Sigmoid colon (tissue), 7 donors: Measurements from ENCODE around the gene BCAS3. TPM values are rescaled to one million over a fixed set of nuclear protein-coding genes. Genes with fewer than 3 reads are reported as not detected.

Experiments used
- DNase-seq: peaks from one replicate; pipeline ENCODE4 v3.0.0-alpha.2; 2019
- H3K27ac ChIP-seq, 4 donors: fragments of 200-600 bp; sonication (generic); one replicate each; pipeline ENCODE4 v1.5.1; 2016 to 2019; ENCODE audit warnings: mild to moderate bottlenecking in 1 of 4
- H3K27me3 ChIP-seq, 3 donors: fragments of 200-600 bp; sonication (generic); one replicate each; pipeline ENCODE4 v1.5.1; 2019; ENCODE audit warnings: mild to moderate bottlenecking in 1 of 3
- H3K36me3 ChIP-seq, 4 donors: fragments of 200-600 bp; sonication (generic); one replicate each; pipeline ENCODE4 v1.5.1; 2016 to 2019
- H3K4me1 ChIP-seq, 4 donors: fragments of 200-600 bp; sonication (generic); one replicate each; pipeline ENCODE4 v1.5.1; 2017 to 2019
- H3K4me3 ChIP-seq, 4 donors: fragments of 200-600 bp; sonication (generic); one replicate each; pipeline ENCODE4 v1.5.1; 2017 to 2019; ENCODE audit warnings: mild to moderate bottlenecking in 2 of 4, moderate library complexity in 1 of 4
- H3K9me3 ChIP-seq, 4 donors: fragments of 200-600 bp in 3 of 4; sonication (generic) in 3 of 4; one replicate each; pipeline versions ENCODE4 v1.5.1 to v1.6.1; 2013 to 2019
- EP300 ChIP-seq, 4 donors: sonication (generic); formaldehyde crosslinking; IDR thresholded peaks; one replicate each; pipeline ENCODE4 v1.6.1; 2017; ENCODE audit warnings: antibody characterized with exemption in 4 of 4
- POLR2A ChIP-seq, 2 donors: fragments of 450-650 bp; IDR thresholded peaks; one replicate each; pipeline ENCODE4 v1.6.1; 2016; ENCODE audit warnings: antibody characterized with exemption in 2 of 2, mild to moderate bottlenecking in 2 of 2, moderate library complexity in 2 of 2
- POLR2AphosphoS5 ChIP-seq, 4 donors: sonication (generic); formaldehyde crosslinking; IDR thresholded peaks; one replicate each; pipeline ENCODE4 v1.6.1; 2017; ENCODE audit warnings: antibody characterized with exemption in 4 of 4
- WGBS, 2 donors: extraction: QIAGEN DNeasy Blood & Tissue Kit; methylation state at CpG; one replicate each; pipeline ENCODE4 v1.1.7; 2013; 5-methylcytosine and 5-hydroxymethylcytosine counted together
- intact Hi-C: fragments of 100-400 bp; cut with DNase I; formaldehyde crosslinking; loops from one replicate; pipeline ENCODE4 v1.15.1; 2023
- polyA plus RNA-seq, 3 donors: library from polyadenylated mRNA; stranded (reverse); fragments of 200-250 nt; gene quantifications; one replicate each; pipeline ENCODE4 v1.2.3, GENCODE V29; 2013
- total RNA-seq, 4 donors: library from RNA; depleted of rRNA; stranded (reverse); fragments of >200 nt; gene quantifications; one replicate each; pipeline ENCODE4 v1.1.0, GENCODE V29; 2016
- TF ChIP-seq, protein P1 (sequence below), 4 experiments: fragments of 450-650 bp in 3 of 4; fragments of 200-600 bp in 1 of 4; IDR thresholded peaks; one replicate each; pipeline ENCODE4 v1.5.1; 2016 to 2019; ENCODE audit warnings: antibody characterized with exemption in 4 of 4, mild to moderate bottlenecking in 3 of 4, moderate library complexity in 2 of 4
- donor health status: healthy with polysubstance abuse.
- donor health status: Bipolar disorder and iron deficiency.
- donor health status: healthy.

BCAS3 gene
- total and polyA plus RNA-seq, 7 donors: 6.3 to 38.5 (median 28.5) TPM

GRCh38 chr17:61116577-61116976 is 438.9 kb downstream of the BCAS3 start:
- DNase-seq: no peak
- TF ChIP-seq POLR2AphosphoS5 (IDR thresholded peaks at IDR 0.05): no peak
- TF ChIP-seq POLR2A (IDR thresholded peaks at IDR 0.05): no peak
- TF ChIP-seq EP300 (IDR thresholded peaks at IDR 0.05): no peak
- TF ChIP-seq, protein P1, sequence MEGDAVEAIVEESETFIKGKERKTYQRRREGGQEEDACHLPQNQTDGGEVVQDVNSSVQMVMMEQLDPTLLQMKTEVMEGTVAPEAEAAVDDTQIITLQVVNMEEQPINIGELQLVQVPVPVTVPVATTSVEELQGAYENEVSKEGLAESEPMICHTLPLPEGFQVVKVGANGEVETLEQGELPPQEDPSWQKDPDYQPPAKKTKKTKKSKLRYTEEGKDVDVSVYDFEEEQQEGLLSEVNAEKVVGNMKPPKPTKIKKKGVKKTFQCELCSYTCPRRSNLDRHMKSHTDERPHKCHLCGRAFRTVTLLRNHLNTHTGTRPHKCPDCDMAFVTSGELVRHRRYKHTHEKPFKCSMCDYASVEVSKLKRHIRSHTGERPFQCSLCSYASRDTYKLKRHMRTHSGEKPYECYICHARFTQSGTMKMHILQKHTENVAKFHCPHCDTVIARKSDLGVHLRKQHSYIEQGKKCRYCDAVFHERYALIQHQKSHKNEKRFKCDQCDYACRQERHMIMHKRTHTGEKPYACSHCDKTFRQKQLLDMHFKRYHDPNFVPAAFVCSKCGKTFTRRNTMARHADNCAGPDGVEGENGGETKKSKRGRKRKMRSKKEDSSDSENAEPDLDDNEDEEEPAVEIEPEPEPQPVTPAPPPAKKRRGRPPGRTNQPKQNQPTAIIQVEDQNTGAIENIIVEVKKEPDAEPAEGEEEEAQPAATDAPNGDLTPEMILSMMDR (IDR thresholded peaks at IDR 0.05): no peak
- Histone ChIP-seq H3K36me3 (no peaks in the 10 kb centered on the region), H3K27me3 (no peaks in the 10 kb centered on the region), H3K4me1 (no peaks in the 10 kb centered on the region), H3K4me3 (no peak overlapping the region), H3K9me3 (no peaks in the 10 kb centered on the region), H3K27ac (no peak overlapping the region)
- 90 to 92% methylated on average over 1 of the region's 1 CpG for WGBS, 2 donors
- intact Hi-C loops: no loop called here

DNA sequence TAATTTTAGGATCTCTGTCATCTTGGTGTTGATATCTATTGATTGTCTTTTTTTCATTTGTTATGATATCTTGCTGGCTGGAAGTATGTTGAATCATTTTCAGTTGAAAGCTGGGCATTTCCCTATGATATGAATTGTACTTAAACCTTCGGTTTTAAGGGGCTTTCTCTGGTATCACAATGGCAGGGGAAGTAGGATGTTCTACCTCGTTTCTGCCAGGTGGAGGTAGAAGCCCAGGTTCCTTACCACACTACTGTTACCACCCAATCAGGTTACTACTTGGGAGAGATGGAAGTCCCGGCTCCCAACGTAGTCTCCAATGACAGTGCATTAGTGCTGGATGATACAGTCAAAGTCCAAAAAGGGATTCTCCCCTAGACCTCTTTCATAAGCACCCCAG is 440.3 kb downstream of the BCAS3 start:
- no peaks in the 10 kb centered on the region for H3K36me3 ChIP-seq
- TF ChIP-seq, protein P1 (IDR thresholded peaks at IDR 0.05): no peak
- TF ChIP-seq POLR2AphosphoS5 (IDR thresholded peaks at IDR 0.05): no peak
- TF ChIP-seq POLR2A (IDR thresholded peaks at IDR 0.05): no peak
- no peak for TF ChIP-seq EP300 (IDR thresholded peaks at IDR 0.05)
- WGBS, 2 donors: 87 to 90% methylated on average over 4 of the region's 4 CpGs
- no peaks in the 10 kb centered on the region for H3K27me3 ChIP-seq
- H3K4me3 ChIP-seq: no peak overlapping the region
- intact Hi-C loops: no loop called here
- DNase-seq: no peak
- H3K9me3 ChIP-seq: no peaks in the 10 kb centered on the region
- no peak overlapping the region for H3K27ac ChIP-seq
- H3K4me1 ChIP-seq: no peaks in the 10 kb centered on the region

GRCh38 chr17:61118871-61119270 is 441.2 kb downstream of the BCAS3 start:
- no peak for TF ChIP-seq POLR2A (IDR thresholded peaks at IDR 0.05)
- TF ChIP-seq POLR2AphosphoS5 (IDR thresholded peaks at IDR 0.05): no peak
- TF ChIP-seq EP300 (IDR thresholded peaks at IDR 0.05): no peak
- TF ChIP-seq, protein P1 (IDR thresholded peaks at IDR 0.05): no peak
- DNase-seq: no peak
- no peaks in the 10 kb centered on the region for H3K36me3 ChIP-seq
- intact Hi-C loops: no loop called here
- no peak overlapping the region for H3K27ac ChIP-seq
- H3K9me3 ChIP-seq: no peaks in the 10 kb centered on the region
- H3K4me1 ChIP-seq: no peaks in the 10 kb centered on the region
- no peaks in the 10 kb centered on the region for H3K27me3 ChIP-seq
- WGBS, 2 donors: 80 to 85% methylated on average over 2 of the region's 2 CpGs
- no peak overlapping the region for H3K4me3 ChIP-seq

GRCh38 chr17:61122326-61122913 is 444.8 kb downstream of the BCAS3 start:
- TF ChIP-seq POLR2AphosphoS5 (IDR thresholded peaks at IDR 0.05) (no peak), POLR2A (IDR thresholded peaks at IDR 0.05) (no peak), EP300 (IDR thresholded peaks at IDR 0.05) (no peak)
- TF ChIP-seq, protein P1 (IDR thresholded peaks at IDR 0.05): no peak
- Histone ChIP-seq H3K4me1 (no peaks in the 10 kb centered on the region), H3K4me3 (no peak overlapping the region), H3K27ac (no peak overlapping the region), H3K27me3 (no peaks in the 10 kb centered on the region), H3K36me3 (no peaks in the 10 kb centered on the region), H3K9me3 (no peaks in the 10 kb centered on the region)
- WGBS, 2 donors: 71 to 75% methylated on average over 2 of the region's 2 CpGs
- DNase-seq: no peak
- intact Hi-C loops: no loop called here

GRCh38 chr17:61124562-61124961 is 446.9 kb downstream of the BCAS3 start:
- TF ChIP-seq, protein P1 (IDR thresholded peaks at IDR 0.05): no peak
- TF ChIP-seq EP300 (IDR thresholded peaks at IDR 0.05): no peak
- no peak for TF ChIP-seq POLR2A (IDR thresholded peaks at IDR 0.05)
- no peak for TF ChIP-seq POLR2AphosphoS5 (IDR thresholded peaks at IDR 0.05)
- Histone ChIP-seq H3K4me3 (no peak overlapping the region), H3K4me1 (no peaks in the 10 kb centered on the region), H3K9me3 (no peaks in the 10 kb centered on the region), H3K36me3 (no peaks in the 10 kb centered on the region), H3K27ac (no peak overlapping the region), H3K27me3 (no peaks in the 10 kb centered on the region)
- no peak for DNase-seq
- intact Hi-C loops: no loop called here
- WGBS, 2 donors: 90 to 91% methylated on average over 1 of the region's 1 CpG
